HG02870 (cell line): Measurements from ENCODE around the gene ROBO1.
"Not testable (repeated sequence)": the region's sequence is repeated elsewhere in the genome, so short reads cannot be mapped to it uniquely, and the experiment has no call there.

ENCODE experiments used
- ATAC-seq: cut with Tn5 transposase; IDR thresholded peaks from one replicate; pipeline ENCODE4 v1.9.1; 2021; ENCODE audit warnings: mild to moderate bottlenecking, moderate library complexity; ENCODE audit not compliant: unreplicated experiment

Gene ROBO1

DNA sequence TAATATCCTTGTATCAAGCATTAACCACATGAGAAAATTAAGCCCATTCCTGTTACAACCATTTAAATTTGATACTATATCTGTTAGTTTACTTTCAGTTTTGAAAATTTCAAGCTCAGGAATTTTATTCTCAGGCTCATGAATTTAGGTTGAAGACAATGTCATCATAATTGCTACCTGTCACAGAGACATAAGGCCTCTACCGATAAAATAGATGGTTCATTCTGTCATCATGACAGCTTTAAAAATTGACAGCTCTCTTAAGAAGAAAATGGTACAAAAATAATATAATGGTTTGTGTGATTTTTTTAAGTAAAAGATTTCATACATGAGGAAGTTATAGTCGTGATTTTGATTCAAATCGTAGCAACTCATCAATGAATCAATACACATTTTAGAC lies 1003.2 kb downstream of the ROBO1 start:
- ATAC-seq = no peak

DNA sequence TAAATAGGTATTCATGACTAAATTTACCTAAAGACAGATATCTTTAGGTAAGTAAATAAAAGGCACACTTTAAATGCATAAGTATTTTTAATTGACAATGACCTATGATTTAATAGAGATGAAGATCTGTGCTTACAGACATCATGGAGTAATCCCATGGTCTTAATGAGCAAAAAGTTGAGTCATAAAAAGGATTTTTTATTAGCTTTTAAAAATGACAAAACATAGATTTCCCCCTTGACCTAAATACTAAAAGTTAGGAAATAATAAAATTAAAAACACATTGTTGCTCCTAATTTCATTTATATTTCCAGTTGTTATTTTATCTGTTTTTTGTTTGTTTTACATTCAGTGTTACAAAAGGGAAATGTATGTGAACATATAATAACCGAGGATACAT lies 1005.7 kb downstream of the ROBO1 start:
- ATAC-seq = no peak

DNA sequence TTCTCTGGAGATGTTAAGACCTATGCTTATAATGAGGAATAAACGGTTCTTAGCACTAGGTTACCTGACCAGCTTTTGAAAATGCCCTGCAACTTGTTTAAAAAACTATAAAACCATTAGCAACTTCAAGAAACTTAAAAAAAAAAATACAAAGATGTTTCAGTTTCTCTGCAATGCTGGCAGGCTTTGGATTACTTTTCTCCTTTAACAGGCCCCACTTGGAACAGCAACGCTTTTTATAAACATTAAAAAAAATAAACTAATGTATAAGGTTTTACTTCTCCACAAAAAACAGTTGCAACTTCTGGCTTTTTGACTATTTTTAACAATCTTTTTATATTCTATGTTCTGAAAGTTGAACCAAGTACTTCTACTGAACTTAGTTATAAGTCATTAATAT lies 1006.7 kb downstream of the ROBO1 start:
- ATAC-seq = no peak

DNA sequence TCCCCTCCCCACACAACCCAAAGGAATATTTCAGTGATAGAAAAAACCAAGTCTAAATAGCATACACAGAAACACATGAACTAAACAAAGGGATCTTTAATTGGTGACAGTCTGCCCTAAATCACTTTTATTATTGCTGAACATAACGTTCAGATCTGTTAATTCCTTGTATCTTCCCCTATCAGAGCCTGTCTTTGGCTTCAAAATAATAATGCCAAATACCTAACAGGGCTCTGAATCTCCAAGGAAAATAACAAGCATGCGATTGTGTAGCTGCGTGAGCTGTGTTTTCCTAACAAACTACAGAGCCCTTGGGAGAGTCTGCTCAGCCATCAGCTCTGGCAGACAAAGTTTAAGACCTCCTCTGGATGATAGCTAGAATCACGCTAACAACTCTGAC lies 1010.1 kb downstream of the ROBO1 start:
- ATAC-seq = no peak

DNA sequence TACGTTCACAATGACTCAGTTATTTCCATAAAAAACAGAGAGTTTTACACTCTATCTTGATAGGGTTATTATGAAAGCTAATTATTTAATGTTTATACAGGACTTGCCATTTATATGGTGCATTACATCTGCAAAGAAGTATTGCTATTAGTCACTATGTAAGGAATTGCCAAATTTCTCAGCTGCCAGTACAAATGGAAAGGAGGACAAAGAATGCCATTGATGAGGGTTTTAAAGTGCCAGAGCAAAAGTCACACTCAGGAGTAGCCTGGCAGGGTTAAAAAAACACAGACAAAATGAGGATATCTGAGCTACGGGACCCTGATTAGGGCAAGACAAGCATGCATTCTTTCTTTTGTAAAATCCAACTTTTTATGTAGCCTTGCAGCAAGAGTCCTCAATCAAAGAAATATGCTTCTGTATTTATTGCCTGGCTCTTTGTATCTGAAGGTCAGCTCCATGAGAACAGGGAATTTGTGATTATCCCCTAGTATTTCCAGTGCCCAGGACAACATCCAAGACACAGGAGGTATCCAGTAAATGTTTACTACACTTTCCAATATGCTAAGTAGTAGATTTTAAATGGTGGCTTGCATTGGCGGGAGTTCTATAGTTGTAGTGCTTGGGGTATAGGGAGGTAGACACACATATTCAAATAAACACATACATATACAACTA lies 1013.6 kb downstream of the ROBO1 start:
- no peak for ATAC-seq

DNA sequence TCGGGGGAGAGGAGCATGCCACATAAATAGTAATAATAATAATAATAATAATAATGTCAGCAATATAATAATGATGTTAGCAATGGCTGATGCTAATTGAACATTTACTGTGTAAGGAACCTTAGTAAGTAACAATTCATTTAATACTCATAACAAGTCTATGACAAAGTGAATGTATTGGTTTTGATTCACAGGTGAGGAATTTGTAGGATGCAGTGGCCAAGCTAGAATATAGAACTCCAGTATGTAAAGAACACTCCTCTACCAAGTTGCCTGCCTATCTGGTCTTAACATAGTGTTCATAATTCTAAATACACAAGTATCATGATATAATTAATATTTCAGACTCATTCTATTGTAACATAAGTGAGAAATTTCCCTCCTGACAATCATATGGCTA lies 1016.5 kb downstream of the ROBO1 start:
- no peak for ATAC-seq

DNA sequence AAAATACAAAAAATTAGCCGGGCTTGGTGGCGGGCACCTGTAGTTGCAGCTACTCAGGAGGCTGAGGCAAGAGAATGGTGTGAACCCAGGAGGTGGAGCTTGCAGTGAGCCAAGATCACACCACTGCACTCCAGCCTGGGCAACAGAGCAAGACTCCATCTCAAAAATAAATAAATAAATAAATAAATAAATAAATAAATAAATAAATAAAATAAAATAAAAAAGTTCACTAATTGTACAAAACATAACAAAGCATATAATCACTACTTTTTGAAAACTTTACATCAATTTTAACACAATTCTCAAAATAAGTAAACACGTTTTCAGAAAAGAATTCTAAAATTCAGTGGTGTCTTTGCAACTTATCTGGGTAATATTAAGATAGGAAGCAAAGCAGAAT lies 1017.5 kb downstream of the ROBO1 start:
- ATAC-seq = not testable (repeated sequence)

DNA sequence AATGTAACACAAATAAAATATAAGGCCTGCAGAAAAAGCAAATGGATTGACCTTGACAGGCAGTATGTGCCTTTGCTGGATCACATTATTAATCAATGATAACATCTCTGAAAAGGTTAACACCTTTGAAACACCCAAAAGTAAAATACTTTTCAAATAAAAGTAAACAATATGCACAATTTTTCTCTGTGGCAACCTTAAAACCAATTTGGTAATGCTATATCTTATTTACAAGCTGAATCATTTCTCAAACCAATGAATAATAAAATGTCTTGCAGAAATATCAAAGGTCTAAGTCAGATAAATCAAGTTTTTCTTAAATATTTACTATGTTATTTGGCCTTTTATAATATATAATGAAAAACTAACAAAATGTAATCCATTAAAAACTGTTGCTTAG lies 1018.7 kb downstream of the ROBO1 start:
- ATAC-seq = no peak

DNA sequence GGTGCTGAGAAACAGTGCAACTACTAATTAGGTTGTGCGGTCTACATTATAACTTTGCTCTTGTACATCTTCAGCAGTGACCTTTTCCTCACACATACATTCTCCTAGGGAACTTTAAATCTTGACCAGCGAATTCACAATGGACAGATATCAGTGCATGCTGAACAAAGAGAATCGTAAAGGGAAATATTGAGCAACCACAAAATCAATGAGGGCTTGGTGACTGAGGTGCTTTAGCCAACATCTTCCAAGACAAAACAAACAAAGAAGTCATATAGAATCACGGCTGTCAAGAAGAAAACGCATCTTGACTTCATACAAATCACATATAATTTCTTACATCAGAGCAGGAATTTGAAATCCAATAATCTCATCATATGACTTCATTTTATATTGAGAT lies 1022.0 kb downstream of the ROBO1 start:
- no peak for ATAC-seq

DNA sequence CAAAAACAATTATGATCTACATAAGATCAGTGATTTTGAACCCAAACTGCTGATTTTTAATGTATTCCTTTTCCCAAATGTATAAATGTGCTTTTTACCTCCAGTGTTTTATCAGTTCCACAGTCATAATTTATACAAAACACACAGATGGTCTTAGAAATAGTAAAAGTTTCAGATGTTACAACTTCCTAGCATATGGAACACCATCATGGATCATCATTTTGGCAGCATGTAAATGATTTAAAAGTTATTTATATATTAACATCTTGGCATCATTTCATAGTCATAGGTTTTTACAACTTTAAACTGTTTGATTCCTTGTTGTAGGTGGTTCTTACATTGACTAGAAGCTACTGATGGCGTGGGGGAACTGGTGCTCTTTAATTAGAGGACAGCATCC lies 1025.3 kb downstream of the ROBO1 start:
- ATAC-seq = no peak

DNA sequence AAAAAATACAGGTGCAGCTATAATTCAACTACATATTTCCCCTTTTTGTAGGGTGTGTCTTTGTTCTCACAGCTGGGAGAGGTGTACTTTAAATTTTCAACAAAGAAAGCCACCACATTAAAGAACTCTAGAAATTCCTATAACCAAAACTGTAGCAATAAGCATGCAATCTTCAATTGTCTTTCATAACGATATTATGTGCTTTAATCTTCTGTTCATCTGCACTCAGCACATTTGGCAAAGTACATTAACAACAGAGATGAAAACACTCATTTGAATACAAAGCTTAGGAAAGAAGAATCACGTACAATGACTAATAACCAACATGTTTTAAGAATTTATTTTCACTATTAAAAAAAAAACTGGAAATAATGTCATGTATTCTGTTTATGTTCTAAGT lies 1025.8 kb downstream of the ROBO1 start:
- no peak for ATAC-seq

DNA sequence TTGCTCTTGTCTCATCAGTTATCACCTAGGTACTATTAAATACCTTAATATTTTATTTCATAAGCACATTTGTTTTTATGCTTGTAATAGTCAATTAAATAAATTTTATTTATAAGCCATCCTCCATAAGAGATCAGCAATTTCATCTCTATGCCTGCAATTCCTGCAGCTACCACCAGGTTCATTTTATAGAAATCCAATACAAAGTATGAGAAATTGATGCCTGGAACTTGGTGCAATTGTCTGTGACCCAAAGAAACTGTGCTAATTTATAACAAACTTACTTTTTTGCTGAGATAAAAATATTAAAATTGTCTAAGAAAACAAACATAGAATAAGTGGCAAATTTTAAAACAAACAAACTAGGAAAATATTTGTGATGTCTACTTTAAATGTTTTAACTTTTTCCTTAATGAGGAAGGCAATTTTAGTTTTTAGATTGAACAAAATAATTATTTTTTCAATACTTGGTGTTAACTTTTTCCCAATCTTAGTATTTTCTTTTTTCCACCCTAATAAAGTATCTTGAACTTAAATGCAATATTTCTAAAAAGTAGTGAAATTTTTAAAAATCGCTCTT lies 1026.6 kb downstream of the ROBO1 start:
- no peak for ATAC-seq

DNA sequence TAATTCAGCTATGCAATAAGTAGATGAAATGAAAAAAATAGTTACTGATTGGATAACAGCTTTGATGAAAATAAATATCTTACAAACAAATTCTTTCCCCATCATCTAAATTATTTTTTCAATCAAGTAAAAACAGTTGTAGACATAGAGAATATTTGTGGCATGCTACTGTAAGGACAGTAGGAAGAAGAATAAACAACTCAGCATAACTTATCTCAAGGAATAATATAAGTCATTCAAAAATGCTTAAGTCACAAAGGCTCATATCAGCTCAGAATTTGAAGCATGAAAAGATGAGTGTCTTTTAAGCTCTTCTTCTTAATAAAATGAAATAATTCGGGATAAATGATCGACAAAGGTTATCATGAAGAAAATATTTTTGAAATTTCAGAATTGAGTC lies 1029.0 kb downstream of the ROBO1 start:
- ATAC-seq = no peak

DNA sequence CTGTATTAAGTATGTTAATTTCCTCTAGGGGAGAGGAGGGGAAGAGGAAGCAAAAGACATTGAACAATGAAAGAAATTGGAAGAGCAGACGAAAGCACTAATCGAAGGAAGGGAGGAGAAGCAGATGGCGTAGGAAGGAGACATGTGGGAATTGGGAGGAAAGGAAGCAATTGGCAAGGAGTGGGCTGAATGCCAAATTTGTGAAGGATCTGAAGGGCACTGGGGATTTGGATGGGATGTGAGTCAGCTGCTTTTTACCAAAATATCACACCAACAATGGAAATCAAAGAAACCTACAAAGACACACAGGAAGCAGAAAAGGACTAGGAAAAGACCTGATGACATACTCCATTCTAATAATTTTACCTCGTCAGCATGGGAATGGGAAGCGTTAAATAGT lies 1029.8 kb downstream of the ROBO1 start:
- no peak for ATAC-seq

DNA sequence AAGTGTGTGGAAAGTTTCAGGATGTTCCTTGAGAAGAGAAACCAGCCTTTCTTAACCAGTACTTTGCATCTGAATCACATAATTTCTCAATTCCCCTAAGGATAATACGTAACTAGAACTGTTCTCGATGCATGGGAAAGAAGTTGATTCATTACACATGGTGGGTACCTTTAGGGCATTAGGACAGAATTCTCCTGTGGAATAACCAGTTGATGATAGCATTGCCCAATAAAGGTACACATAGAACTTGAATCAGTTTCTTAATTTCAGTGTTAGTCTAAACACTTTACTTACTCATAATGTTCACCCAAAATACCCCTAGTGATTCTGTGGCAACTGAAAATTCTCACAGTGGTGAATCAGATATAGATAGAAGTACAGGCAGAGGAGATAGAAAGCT lies 1030.9 kb downstream of the ROBO1 start:
- no peak for ATAC-seq

DNA sequence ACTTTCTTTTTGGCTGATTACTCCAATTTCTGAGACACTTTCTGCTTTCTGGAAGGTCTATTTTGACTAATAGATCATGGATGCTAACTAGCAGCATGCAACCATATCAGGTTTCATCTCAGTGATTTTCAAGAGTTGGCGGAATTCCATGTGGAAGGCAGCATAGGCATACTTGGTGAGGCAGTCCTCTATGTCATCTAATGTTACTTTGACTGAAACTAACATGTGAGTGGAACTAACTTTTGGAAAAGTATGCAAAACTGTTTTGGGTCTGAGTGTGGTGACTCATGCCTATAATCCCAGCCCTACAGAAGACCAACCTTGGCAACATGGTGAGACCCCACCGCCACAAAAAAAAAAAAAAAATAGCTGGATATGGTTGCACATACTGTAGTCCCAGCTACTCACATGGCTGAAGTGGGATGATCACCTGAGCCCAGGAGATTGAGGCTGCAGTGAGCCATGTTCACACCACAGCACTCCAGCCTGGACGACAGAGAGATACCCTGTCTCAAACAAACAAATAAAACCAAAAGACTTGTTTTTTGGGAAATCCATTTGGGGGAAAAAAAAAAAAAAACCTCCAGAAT lies 1033.7 kb downstream of the ROBO1 start:
- ATAC-seq = no peak

DNA sequence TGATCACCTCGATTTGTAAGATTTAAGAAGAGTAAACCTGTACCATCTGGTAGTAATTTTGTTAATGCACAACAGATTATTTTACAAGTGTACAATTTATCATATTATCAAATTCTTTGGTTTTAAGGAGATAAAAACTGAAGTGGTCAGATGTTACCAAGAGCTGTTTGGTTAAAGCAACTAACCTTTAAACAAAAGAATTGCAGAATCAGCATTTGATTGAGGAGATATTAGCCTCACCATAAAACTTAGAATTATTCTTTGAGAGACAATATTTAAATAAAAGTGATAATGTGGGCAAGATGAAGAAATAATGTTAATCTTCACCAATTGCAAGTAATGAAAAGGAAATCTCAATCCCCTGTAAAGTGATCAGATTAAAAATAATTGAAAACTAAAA lies 1034.9 kb downstream of the ROBO1 start:
- no peak for ATAC-seq

DNA sequence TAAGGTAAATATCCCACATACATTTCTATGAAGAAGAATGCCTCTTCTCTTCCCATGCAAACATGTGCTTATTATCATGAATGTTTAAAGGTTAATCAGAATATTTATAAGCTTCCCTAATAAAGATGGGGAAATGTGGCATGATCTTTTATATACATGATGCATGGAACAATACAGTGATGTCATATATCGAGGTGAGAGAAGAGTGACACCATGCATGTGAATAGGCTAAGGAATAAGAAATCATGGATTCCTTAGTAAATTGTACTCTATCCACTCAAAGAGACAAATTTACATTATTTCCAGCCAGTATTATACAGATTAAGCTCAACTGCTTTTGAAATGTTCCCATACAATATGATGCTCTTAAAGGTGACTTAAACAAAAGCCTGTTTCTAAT lies 1035.3 kb downstream of the ROBO1 start:
- ATAC-seq = no peak

DNA sequence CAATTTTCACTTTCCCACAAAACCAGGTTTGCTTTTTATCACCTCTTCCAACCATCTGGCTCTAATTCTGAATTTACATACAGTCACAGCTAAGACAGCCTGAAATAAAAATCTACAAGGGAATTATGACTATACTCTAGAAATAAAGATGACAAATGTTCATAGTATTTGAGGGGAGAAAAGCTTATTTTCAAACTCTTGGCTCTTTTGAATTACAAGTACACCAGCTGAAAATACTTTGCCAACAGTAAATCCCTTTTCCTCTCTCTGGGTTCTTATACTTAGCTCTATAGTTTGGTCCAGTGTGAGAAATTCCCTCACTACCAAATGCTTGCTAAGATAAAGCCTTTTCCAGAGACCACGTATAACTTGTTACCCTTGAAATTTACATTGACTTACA lies 1037.9 kb downstream of the ROBO1 start:
- ATAC-seq = no peak

DNA sequence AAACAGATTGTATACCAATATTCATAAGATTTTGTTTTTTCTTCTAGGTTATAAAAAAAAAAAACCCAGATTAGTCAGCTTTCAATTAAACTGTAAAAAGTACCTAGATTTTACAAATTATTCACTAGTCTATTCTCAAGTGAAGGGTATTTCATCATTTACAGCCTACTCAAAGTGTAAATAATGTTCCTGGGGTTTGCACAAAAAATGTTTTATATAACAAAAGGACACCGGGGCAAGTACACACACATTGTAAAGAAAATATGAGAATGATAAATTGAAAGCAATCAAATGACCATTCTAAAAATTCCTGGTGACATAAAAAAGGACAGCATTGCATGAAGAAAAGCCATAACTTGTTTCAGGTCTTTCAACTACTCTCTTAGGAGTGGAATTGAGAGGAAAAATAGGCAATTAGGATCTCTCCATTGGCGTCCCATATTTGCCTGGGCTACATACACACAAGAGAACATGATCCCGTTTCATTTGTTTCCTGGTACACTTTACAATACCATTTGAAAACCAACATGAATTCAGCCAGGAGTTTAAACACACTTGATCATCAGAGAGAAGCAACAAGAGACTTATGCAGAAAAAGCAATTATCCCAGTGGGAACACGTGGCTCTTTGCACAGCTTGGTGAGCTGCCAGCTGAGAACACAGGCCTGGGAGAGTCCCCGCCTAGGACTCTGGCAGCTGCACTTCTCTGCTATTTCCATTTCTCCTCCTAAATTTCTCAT lies 1039.2 kb downstream of the ROBO1 start:
- no peak for ATAC-seq

DNA sequence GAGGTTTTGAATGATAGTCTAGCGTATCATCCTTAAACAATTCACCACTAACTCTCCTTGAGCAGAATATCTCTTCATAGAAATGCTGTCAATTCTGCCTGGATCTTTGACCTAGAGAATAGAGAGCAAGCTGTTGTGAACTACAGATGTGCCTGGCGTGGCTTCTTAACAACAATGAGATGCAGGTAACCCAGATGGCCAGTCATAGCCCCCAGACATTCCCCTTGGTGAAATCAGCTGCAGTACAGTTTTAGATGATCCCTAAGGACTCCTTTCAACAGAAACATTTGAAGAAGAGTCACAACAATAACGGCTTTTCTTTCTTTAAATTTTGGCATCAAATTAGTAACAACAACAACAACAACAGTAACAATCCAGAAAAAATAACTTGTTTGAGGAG lies 1041.3 kb downstream of the ROBO1 start:
- ATAC-seq = no peak

DNA sequence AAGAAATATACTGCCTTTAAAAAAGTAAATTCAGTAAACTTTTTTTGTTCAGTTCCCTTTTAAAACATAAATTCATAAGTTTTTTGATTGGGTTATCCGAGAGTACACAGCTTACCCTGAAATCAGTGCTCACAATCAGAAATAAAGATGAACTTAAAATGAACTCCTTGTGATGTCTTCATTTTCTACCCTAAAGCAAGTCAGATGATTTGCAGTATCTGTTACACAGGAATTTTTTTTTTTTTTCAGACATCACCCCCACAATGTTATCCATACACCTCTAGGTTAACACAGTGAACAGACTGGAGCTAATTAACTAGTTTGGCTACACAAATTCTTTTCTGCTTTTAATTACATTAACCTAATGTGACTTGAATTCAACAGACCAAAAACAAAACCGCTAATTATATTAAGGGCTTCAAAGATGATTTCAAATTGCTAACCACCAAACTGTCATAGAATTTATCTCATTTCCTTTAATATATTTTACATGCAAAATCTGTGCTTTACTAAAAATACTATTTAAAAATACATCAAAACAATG lies 1042.0 kb downstream of the ROBO1 start:
- no peak for ATAC-seq
